ENCODE measurements around the gene ABCB11.

- TF ChIP-seq POLR2A (IDR thresholded peaks at IDR 0.05; ENCODE audit: low read depth, low read length) (no peak), CTCF (IDR thresholded peaks at IDR 0.05; ENCODE audit: extremely low read depth in 1 of 2, insufficient read depth in 1 of 2, low read depth in 1 of 2, low read length in 2 of 2) (no peak), MYC (IDR thresholded peaks at IDR 0.05; ENCODE audit: low read depth, low read length) (no peak), POLR2AphosphoS5 (IDR thresholded peaks at IDR 0.05; ENCODE audit: insufficient read depth, low read depth, low read length) (no peak), FOS (IDR thresholded peaks at IDR 0.05; ENCODE audit: borderline replicate concordance, insufficient read depth, low read length) (no peak)
Measured at GRCh38 chr2:168970711-168971233, 60.4 kb downstream of the ABCB11 start.

All from endothelial cell of umbilical vein (primary cell).